GM13976 (cell line): ENCODE measurements around the gene UCN2.

ENCODE experiments used
- DNase-seq: peaks from one replicate; pipeline ENCODE4 v3.0.0; 2012; ENCODE audit warnings: low spot score
- in situ Hi-C: fragments of 300-500 bp; cut with MboI; formaldehyde crosslinking; loops from one replicate; pipeline ENCODE4 v1.12.0; 2022; ENCODE audit warnings: low sequenced_read_pairs, mixed read lengths, inconsistent platforms; ENCODE audit not compliant: unreplicated experiment
- TF ChIP-seq, protein P1 (sequence below): IDR thresholded peaks from 2 replicates; pipeline ENCODE4 v1.5.1; 2012; ENCODE audit warnings: borderline replicate concordance, mild to moderate bottlenecking; ENCODE audit not compliant: insufficient read depth; ENCODE audit errors: extremely low read depth, missing control alignments, control extremely low read depth

The UCN2 gene

DNA sequence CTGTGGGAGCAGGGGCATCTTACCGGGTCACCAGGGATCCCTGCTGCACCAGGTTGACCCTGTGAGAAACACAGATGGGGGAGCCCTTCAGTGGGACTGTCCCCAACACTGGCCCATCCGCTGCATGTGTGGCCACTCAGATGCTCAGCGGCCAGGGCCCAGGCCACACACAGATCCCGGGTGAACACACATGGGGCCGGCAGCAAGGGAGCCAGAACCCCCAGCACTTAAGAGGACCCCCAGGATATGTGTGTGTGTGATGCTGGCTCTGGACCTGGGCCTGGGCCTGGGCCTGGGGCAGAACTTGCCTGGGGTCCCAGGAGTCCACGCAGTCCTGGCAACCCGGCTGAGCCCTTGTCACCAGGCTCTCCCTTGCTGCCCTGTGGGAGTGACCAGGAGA lies 4.9 kb upstream of the UCN2 start:
- no peak for DNase-seq
- in situ Hi-C loops: no loop called here
- TF ChIP-seq, protein P1, sequence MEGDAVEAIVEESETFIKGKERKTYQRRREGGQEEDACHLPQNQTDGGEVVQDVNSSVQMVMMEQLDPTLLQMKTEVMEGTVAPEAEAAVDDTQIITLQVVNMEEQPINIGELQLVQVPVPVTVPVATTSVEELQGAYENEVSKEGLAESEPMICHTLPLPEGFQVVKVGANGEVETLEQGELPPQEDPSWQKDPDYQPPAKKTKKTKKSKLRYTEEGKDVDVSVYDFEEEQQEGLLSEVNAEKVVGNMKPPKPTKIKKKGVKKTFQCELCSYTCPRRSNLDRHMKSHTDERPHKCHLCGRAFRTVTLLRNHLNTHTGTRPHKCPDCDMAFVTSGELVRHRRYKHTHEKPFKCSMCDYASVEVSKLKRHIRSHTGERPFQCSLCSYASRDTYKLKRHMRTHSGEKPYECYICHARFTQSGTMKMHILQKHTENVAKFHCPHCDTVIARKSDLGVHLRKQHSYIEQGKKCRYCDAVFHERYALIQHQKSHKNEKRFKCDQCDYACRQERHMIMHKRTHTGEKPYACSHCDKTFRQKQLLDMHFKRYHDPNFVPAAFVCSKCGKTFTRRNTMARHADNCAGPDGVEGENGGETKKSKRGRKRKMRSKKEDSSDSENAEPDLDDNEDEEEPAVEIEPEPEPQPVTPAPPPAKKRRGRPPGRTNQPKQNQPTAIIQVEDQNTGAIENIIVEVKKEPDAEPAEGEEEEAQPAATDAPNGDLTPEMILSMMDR: no peak

DNA sequence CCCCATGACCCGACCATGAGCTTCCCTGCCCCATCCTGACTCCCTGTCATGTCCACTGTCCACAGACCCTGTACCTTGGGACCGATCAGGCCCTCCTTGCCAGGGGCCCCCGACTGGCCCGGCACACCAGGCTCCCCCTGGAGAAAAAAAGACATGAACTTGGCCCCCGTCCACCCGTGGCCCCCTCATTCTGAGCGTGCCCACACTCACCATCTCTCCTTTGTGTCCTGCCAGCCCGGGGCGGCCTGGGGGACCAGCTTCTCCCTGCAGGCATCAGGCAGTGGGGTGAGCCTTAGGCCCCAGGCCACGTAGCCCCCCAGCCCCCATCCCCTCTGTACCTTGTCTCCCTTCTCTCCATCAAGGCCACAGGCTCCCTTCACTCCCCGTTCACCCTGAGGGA lies 3.9 kb upstream of the UCN2 start:
- TF ChIP-seq, protein P1: no peak
- in situ Hi-C loops: no loop called here
- DNase-seq: no peak

DNA sequence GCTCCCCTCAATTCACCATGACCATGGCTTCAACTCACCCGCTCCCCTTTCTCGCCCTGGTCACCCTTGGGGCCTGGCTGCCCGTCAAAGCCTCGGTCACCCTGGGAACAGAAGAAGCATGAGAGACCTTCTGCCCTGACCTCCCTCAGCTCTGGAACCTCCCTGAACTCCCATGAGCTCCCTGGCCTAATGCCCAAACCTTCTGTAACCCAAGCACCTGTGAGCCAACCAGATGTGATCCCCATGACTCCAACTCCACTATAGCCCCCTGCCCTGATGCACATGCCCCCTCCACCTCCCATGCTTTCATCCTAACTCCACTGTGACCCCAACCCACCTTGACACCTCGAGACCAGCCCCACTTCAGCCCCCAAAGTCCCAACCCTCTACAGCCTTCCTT lies 3.5 kb upstream of the UCN2 start:
- TF ChIP-seq, protein P1: no peak
- in situ Hi-C loops: no loop called here
- no peak for DNase-seq

DNA sequence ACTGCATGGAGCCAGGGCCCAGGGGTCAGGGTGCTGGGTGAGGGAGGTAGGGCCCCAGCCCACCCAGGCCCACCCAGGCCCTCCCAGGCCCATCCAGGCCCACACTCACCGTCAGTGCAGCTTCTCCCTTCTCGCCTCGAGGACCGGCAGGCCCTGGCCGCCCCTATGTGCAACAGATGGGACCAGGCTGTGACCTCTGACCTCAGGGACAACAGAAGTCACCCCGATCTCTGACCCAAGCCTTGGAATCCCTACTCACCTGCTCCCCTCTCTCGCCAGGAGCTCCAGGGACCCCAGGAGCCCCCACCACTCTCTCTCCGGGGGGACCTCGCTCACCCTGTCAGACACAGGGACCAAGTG lies 2.8 kb upstream of the UCN2 start:
- TF ChIP-seq, protein P1: no peak
- in situ Hi-C loops: no loop called here
- no peak for DNase-seq

DNA sequence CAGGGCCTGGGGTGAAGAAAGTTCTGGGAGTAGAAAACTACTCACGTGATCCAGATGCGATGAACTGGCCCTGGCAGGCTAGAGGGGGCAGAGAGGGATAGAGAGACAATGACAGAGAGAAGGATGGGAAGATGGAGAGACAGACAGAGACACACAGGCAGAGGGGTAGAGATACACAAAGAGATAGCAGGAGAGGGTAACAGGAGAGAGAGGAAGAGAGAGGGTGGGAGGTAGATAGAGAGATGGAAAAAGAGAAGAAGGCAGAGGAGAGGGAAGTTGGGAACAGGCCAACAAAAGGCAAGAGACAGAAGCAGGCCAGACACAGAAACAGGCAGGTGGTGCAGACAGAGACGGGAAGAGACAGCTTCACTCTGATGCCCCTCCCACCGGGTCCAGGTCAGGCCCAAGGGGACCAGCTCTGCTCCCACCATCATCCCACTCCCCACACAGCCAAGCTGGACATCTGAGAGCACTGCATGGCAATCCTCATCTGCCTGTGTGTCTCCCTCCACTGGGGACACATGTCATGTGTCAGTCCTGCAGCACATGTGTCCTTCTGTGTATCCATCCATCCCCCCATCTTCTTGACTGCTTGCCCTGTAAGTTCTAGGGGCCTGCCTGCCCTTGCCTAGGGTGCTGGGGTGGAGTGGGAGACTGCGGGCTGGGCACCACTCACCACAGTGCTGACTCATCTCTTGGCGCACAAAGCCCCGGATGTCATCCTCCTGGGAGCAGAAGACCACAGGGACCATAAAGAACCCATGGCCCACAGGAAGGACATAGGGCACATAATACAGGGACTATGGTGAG lies 2.2 kb upstream of the UCN2 start:
- DNase-seq: no peak
- in situ Hi-C loops: no loop called here
- TF ChIP-seq, protein P1: no peak

DNA sequence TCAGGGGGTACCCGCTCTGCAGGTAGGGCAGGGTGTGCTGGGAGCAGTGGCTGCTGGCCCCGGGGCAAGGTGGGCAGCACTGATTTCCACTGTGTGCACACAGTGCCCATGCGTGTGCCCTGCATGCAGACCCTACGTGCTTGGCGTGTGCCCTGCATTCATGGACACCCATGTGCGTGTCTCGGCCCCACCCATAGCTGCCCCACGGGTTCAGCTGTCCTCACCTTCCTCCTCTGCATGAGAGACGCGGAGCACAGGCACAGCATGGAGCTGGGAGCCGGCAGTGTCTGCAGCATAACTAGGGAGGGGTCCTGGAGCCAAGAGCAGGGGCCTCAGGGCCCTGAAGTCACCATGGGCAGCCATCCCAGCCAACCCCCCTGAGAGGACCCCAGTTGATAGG lies 1.6 kb upstream of the UCN2 start:
- DNase-seq: no peak
- TF ChIP-seq, protein P1: no peak
- in situ Hi-C loops: no loop called here

DNA sequence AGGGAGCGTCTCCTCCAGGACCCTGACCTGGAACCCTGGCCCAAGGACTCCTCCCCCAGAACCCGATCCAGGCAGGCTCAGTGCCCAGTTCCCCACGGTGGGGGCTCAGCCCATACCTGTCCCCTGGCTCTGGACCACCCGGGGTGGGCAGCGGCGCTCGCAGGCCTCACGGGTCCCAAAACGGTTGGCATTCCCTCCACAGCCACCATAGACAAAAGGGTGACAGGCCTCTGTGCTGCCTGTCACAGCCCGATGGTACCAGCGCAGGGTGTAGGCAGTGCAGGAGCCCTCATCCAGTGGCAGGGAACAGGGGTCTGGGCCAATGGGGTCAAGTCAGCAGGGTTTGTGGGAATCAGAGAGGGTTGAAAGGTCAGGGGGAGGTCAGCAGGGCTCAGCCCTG lies 1.1 kb upstream of the UCN2 start:
- in situ Hi-C loops: no loop called here
- TF ChIP-seq, protein P1: no peak

More for the DNA sequence above, 1.1 kb upstream of the UCN2 start:
- DNase-seq: no peak
